Stimulated activated CD4-positive, alpha-beta T cell treated with anti-CD3 and anti-CD28 coated beads, Interleukin-12 subunit alpha, Interleukin-12 subunit beta, amount 100 ng/mL, for 4 hours (primary cell): Measurements from ENCODE around the gene RXRG.

Experiments
- DNase-seq: peaks from one replicate; pipeline ENCODE4 v3.0.0-alpha.2; 2020

The RXRG gene

GRCh38 chr1:165449131-165449530 lies 4.2 kb upstream of the RXRG start:
- no peak for DNase-seq

GRCh38 chr1:165445388-165445787 lies 462 bp upstream of the RXRG start:
- no peak for DNase-seq

GRCh38 chr1:165443539-165444311 lies 1.2 kb downstream of the RXRG start:
- DNase-seq = no peak

GRCh38 chr1:165442653-165443052 lies 2.3 kb downstream of the RXRG start:
- DNase-seq = no peak

- DNase-seq = no peak
These were observed 2.9 kb downstream of the RXRG start for GRCh38 chr1:165442053-165442452.

- no peak for DNase-seq
These were observed 3.6 kb downstream of the RXRG start for GRCh38 chr1:165441166-165441880.

- DNase-seq = no peak
These were observed 5.6 kb downstream of the RXRG start for GRCh38 chr1:165439330-165439729.

GRCh38 chr1:165436994-165437393 lies 7.9 kb downstream of the RXRG start:
- no peak for DNase-seq

DNA sequence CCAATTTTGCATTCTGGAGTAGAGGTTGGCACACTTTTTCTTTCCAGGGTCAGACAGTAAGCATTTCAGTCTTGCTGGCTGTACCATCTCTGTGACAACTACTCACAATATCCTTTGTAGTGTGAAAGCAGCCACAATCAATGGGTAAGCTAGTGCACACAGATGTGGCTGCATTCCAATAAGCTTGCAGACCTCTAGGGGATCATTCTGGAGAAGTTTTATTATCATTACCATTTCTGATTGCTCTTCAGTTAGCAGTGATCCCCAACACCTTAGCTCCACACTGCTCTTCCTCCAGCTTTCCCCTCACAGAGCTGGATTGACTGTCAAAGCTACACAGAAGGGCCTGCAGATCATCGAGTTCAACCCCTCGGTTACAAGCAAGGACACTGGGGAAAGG lies 9.1 kb downstream of the RXRG start:
- DNase-seq = no peak

DNA sequence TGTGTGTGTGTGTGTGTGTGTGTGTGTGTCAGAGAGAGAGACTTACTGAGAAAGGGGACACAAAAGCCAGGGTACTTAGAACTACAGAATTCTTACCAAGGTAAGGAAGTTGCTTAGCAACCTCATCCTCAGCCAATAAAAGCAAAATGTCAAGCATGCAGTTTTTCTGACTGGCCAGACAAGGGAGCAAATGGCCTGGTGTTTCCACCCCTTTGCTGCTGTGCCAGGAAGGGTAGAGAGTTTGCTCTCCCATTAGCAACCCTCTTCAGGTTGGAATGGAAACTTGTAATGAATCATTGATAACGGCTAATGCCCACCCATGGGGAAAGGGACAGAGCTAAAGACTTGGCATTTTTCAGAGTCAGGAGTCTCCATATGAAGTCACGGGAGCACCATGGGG lies 10.6 kb downstream of the RXRG start:
- no peak for DNase-seq

DNA sequence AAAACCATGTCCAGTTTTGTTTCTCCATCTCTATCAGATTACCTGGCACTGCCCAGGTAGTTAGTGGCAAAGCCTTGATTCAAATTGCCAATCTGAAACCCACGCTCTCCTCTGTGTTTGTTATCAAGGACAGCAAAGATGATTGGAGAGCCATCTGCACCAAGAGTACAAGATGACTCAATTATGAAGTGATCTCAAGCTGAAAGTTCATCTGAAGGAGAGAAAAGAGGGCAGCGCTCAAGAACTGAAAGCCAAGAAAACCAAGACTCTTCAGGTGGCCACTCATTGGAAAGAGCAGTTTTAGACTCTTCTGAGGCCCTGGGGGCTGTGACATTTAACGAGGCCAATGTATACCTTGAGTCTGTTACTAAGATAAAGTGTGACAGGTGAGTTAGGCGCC lies 13.8 kb downstream of the RXRG start:
- DNase-seq = no peak

DNA sequence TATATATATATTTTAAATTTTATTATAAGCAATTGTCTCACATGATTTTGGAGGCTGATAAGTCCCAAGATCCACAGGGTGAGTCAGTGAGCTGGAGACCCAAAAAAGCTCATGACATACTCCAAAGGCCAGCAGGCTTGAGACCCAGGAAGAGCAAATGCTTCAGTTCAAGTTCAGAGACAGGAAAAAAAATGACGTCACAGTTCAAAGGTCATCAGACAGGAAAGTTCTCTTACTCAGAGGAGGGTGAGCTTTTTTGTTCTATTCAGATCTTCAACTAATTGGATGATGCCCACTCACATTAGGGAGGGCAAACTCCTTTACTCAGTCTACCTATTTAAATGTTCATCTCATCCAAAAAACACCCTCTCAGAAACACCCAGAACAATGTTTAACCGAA lies 18.2 kb downstream of the RXRG start:
- no peak for DNase-seq

GRCh38 chr1:165425621-165426020 lies 19.3 kb downstream of the RXRG start:
- DNase-seq = no peak

DNA sequence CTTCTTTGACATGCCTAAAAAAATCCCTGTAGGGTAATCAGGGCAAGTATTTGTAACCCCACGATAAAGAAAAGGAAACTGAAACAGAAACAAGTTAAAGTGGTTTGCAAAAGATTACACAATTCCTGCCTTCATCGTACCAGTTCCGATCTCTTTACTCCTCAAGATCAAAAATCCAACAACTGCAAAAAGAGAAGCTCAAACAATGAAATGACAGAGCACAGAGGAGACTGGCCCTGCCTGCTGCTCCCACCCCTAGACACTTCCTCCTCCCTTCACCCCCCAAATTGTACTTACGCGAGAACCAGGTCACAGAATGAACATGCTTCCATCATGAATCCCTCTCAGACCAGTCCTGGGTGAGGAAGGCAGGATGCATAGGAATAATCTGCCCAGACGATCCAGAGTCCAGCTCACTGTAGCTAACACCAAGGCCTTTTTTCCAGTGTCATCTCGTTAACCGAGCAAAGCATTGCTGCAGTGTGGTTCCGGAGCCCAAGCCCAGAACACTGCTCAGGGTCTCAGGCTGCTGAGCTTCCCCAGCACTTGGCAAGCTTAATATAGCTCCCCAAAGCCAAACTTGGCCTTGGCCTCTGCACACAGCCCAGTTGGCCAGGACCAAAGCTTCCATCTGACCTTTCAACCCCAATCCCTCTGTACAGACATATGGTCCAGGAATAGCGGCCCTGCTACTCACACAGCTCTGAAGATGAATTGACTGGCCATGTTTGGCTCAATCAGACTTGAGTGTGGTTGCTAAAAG lies 20.3 kb downstream of the RXRG start:
- DNase-seq = no peak

DNA sequence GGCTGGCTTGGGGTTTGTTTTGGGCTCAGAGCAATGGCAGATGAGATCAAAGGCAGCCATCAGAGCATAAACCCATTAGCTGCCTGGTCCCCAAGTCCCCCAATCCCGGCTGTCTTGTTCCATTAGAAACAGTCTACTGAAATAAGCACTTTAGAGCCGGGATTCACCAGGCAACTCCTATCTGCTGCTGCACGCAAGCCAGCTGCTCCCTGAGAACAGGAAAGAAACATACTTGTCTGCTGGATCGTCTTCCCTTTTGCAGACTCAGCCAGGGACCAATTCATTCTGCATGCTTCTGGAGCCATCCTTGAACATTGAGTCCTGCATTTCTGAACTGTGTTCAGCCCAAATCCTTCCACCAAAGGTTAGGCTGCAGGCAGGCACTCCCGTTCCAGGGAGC lies 21.8 kb downstream of the RXRG start:
- DNase-seq = no peak

GRCh38 chr1:165420655-165421054 lies 24.3 kb downstream of the RXRG start:
- no peak for DNase-seq

DNA sequence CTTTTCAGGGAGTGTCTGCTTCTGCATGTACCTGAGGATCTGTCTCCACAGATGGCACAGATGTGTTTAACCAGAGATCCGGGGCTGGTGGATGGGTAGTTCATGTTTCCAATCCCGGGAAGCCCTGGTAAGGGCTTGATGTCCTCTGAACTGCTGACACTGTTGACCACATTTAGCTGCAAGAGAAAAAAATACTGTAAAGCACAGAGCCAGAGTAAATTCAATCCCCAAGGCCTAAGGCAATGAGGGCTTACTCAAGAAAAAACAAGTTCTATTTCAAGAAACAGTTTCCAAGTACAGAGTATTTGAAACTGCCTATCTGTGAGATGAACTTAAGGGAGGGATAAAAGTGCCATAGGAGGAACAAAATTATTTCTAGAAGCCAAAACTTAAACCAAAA lies 25.1 kb downstream of the RXRG start:
- no peak for DNase-seq

DNA sequence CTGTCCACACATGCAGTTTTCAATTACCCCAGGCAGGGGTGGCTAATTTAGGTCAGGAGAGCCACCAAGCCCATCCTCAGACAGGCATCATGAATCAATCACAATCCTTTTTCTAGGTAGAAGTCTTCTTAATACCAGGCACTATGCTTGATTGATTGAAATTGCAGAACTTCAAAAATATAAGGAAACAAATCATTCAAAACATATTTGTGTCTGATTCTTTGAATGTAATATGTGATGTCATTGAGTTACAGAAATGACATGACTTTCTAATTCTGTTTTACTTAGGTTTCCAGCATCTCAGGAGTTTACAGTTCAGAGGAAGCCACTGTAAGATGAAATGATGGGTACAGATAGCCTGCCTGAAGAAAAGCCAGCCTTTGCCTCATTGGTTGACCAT lies 26.7 kb downstream of the RXRG start:
- DNase-seq = no peak

DNA sequence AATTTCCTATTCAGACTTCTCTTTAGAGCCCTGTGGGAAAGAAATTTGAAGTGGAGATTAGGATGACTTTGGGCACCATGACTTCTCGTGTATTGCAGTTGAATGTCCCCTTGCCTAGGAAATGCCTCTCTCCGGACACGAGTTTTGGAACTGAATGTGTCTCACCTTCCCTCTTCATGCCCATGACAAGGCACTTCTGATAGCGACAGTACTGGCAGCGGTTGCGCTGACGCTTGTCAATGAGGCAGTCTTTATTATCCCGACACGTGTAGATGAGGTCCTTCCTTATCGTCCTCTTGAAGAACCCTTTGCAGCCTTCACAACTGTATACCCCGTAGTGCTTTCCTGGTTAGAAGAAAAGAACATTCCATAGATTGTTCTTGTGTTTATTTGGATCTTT lies 28.1 kb downstream of the RXRG start:
- no peak for DNase-seq

GRCh38 chr1:165415068-165415467 lies 29.9 kb downstream of the RXRG start:
- no peak for DNase-seq

GRCh38 chr1:165414620-165415019 lies 30.3 kb downstream of the RXRG start:
- DNase-seq = no peak

GRCh38 chr1:165411396-165411795 lies 33.5 kb downstream of the RXRG start:
- no peak for DNase-seq

- no peak for DNase-seq
These were observed 35.1 kb downstream of the RXRG start for GRCh38 chr1:165409657-165410358.
